Kidney (tissue), 14 donors: ENCODE results near the gene PCDH12. TPM values are rescaled to one million over a fixed set of nuclear protein-coding genes. Genes with fewer than 3 reads are reported as not detected.

Source experiments
- DNase-seq, 5 donors: peaks; one replicate each; pipeline ENCODE4 v3.0.0-alpha.2; 2013 to 2020
- FAIRE-seq: peaks from 2 replicates; lab custom pipeline; 2012; peaks lifted over from hg19 to GRCh38; lab: Jason Lieb, UNC
- H3K27ac ChIP-seq, 2 donors: one replicate each; pipeline ENCODE4 v1.7.0; 2013; ENCODE audit warnings: low read depth in 2 of 2, low read length in 2 of 2, inconsistent platforms in 1 of 2
- H3K27me3 ChIP-seq: one replicate; pipeline ENCODE4 v1.7.1; 2013; ENCODE audit warnings: low read length, inconsistent platforms; ENCODE audit not compliant: control insufficient read depth, insufficient read depth
- H3K36me3 ChIP-seq, 3 donors: one replicate each; pipeline versions ENCODE4 v1.7.0 to v1.7.1; 2013; ENCODE audit warnings: low read length in 3 of 3, control low read depth in 1 of 3, inconsistent platforms in 1 of 3; ENCODE audit not compliant: insufficient read depth in 3 of 3, control insufficient read depth in 2 of 3
- H3K4me1 ChIP-seq, 3 donors: one replicate each; pipeline versions ENCODE4 v1.7.0 to v1.7.1; 2013; ENCODE audit warnings: low read length in 3 of 3, inconsistent platforms in 1 of 3, low read depth in 1 of 3; ENCODE audit not compliant: control insufficient read depth in 2 of 3, insufficient read depth in 2 of 3
- H3K4me3 ChIP-seq, 3 donors: one replicate each; pipeline versions ENCODE4 v1.7.0 to v1.8.1; 2013; ENCODE audit warnings: low read length in 3 of 3, control low read depth in 1 of 3, inconsistent platforms in 1 of 3
- H3K9ac ChIP-seq, 3 donors: one replicate each; pipeline versions ENCODE4 v1.7.0 to v1.7.1; 2013; ENCODE audit warnings: low read length in 3 of 3, control low read depth in 1 of 3, inconsistent platforms in 1 of 3
- H3K9me3 ChIP-seq, 3 donors: one replicate each; pipeline versions ENCODE4 v1.7.0 to v1.7.1; 2013; ENCODE audit warnings: low read length in 3 of 3, control low read depth in 1 of 3, inconsistent platforms in 1 of 3; ENCODE audit not compliant: control insufficient read depth in 2 of 3, insufficient read depth in 1 of 3
- CTCF ChIP-seq: IDR thresholded peaks from 3 replicates; pipeline ENCODE4 v1.5.1; 2012; ENCODE audit warnings: mild to moderate bottlenecking, moderate library complexity, borderline replicate concordance; ENCODE audit not compliant: insufficient read depth; ENCODE audit errors: extremely low read depth
- intact Hi-C: fragments of 100-400 bp; cut with DNase I; formaldehyde crosslinking; loops from one replicate; pipeline ENCODE4 v1.11.1; 2022
- polyA plus RNA-seq: library from polyadenylated mRNA; stranded (reverse); fragments of 350-450 nt; fragmentation: Illumina TruSeq; extraction: RNeasy Lipid Tissue Mini Kit (QIAGEN cat#74804); gene quantifications from one replicate; pipeline ENCODE4 v1.2.3, GENCODE V29; 2014; ENCODE audit warnings: low read depth, low replicate concordance; ENCODE audit not compliant: insufficient read depth
- total RNA-seq: library from RNA; stranded (reverse); fragmentation: NEBNext Ultra II Directional; extraction: Animal tissue kit (Norgen Biotek cat#: 25700); gene quantifications from one replicate; pipeline ENCODE4 v1.2.1, GENCODE V29; 2021
- donor health status: control.
- donor health status: control.
- donor health status: control.
- donor health status: control.
- donor health status: control.
- donor health status: DM: yes; HTN: yes; CAD: no.
- donor health status: Normal renal cell carcinoma (clear cell type).

Gene PCDH12
- total and polyA plus RNA-seq, 2 donors from 2014 or later, result 7.4 to 14.1 TPM

GRCh38 chr5:141941307-141941706 lies 16.7 kb downstream of the PCDH12 start:
- DNase-seq (no peak), FAIRE-seq (no peak)
- H3K4me1 ChIP-seq, result peaks cover 0 to 10% (median 5%) of the 10 kb centered on the region in 3 donors
- peak overlapping the region; percentile 16 to 56 for H3K27ac ChIP-seq
- H3K4me3 ChIP-seq, result no peak overlapping the region
- TF ChIP-seq CTCF, result no peak
- no peak overlapping the region for H3K9ac ChIP-seq
- H3K27me3 ChIP-seq, result no peaks in the 10 kb centered on the region
- intact Hi-C loops, result no loop called here
- no peaks in the 10 kb centered on the region for H3K9me3 ChIP-seq
- peaks cover 0 to 17% (median 15%) of the 10 kb centered on the region in 3 donors for H3K36me3 ChIP-seq

- H3K36me3 ChIP-seq, result peaks cover 0 to 21% (median 19%) of the 10 kb centered on the region in 3 donors
- no peaks in the 10 kb centered on the region for H3K27me3 ChIP-seq
- FAIRE-seq (no peak), DNase-seq (no peak)
- peaks cover 0 to 10% (median 0%) of the 10 kb centered on the region in 3 donors for H3K4me1 ChIP-seq
- no peaks in the 10 kb centered on the region for H3K9me3 ChIP-seq
- H3K4me3 ChIP-seq, result no peak overlapping the region
- intact Hi-C loops, result no loop called here
- no peak overlapping the region for H3K9ac ChIP-seq
- TF ChIP-seq CTCF, result no peak
- H3K27ac ChIP-seq, result peak overlapping the region in 1 of 2 donors; percentile 56
Observed at GRCh38 chr5:141940695-141941271, 17.2 kb downstream of the PCDH12 start.

GRCh38 chr5:141935538-141935937 lies 22.5 kb downstream of the PCDH12 start:
- H3K36me3 ChIP-seq, result peaks cover 3 to 62% (median 56%) of the 10 kb centered on the region in 3 donors
- no peak for TF ChIP-seq CTCF

More at GRCh38 chr5:141935538-141935937, 22.5 kb downstream of the PCDH12 start:
- Histone ChIP-seq H3K9ac (no peak overlapping the region), H3K4me3 (no peak overlapping the region), H3K27me3 (no peaks in the 10 kb centered on the region), H3K4me1 (no peaks in the 10 kb centered on the region), H3K9me3 (no peaks in the 10 kb centered on the region), H3K27ac (no peak overlapping the region)
- FAIRE-seq (no peak), DNase-seq (no peak)
- intact Hi-C loops, result no loop called here
